GM23338 (cell line): ENCODE results near the gene CNST. TPM values are rescaled to one million over a fixed set of nuclear protein-coding genes. Genes with fewer than 3 reads are reported as not detected.
"Not testable (repeated sequence)": the region's sequence is repeated elsewhere in the genome, so short reads cannot be mapped to it uniquely, and the experiment has no call there.

Source experiments
- ATAC-seq: fragments of 200-7000 bp; cut with Tn5 transposase; 3 replicates; pipeline ENCODE4 v1.9.1; 2020
- DNase-seq: peaks from one replicate; pipeline ENCODE4 v3.0.0-alpha.2; 2015; ENCODE audit warnings: low spot score
- H2AFZ ChIP-seq: fragments of 200-600 bp; sonication (generic); 2 replicates; pipeline ENCODE4 v1.8.0; 2016; ENCODE audit warnings: antibody characterized with exemption, mild to moderate bottlenecking, moderate library complexity
- H3F3A ChIP-seq: fragments of 200-600 bp; sonication (generic); replicated peaks from 2 replicates; pipeline ENCODE4 v1.8.0; 2017; ENCODE audit warnings: antibody characterized with exemption, mixed run types, low read depth
- H3K27ac ChIP-seq: fragments of 200-600 bp; sonication (generic); 2 replicates; pipeline ENCODE4 v1.6.1; 2016; ENCODE audit warnings: low read depth
- H3K27me3 ChIP-seq: fragments of 200-600 bp; sonication (generic); 2 replicates; pipeline ENCODE4 v1.8.0; 2016; ENCODE audit warnings: mild to moderate bottlenecking, mixed run types, moderate library complexity; ENCODE audit not compliant: insufficient read depth
- H3K36me3 ChIP-seq: fragments of 200-600 bp; sonication (generic); 2 replicates; pipeline ENCODE4 v1.8.0; 2016; ENCODE audit warnings: mild to moderate bottlenecking; ENCODE audit not compliant: insufficient read depth
- H3K4me1 ChIP-seq: fragments of 200-600 bp; sonication (generic); 2 replicates; pipeline ENCODE4 v1.8.0; 2016; ENCODE audit warnings: mild to moderate bottlenecking, moderate library complexity; ENCODE audit not compliant: insufficient read depth
- H3K4me2 ChIP-seq: fragments of 200-600 bp; sonication (generic); 2 replicates; pipeline ENCODE4 v1.7.1; 2017; ENCODE audit warnings: mixed run types
- H3K4me3 ChIP-seq: fragments of 200-600 bp; sonication (generic); 2 replicates; pipeline ENCODE4 v1.6.1; 2016; ENCODE audit warnings: mixed run types
- H3K79me2 ChIP-seq: fragments of 200-600 bp; sonication (generic); replicated peaks from 2 replicates; pipeline ENCODE4 v1.8.0; 2017; ENCODE audit warnings: mild to moderate bottlenecking; ENCODE audit not compliant: insufficient read depth
- H3K9me2 ChIP-seq: fragments of 200-600 bp; sonication (generic); 2 replicates; pipeline ENCODE4 v1.8.0; 2017; ENCODE audit not compliant: insufficient read depth
- H4K20me1 ChIP-seq: fragments of 200-600 bp; sonication (generic); replicated peaks from 2 replicates; pipeline ENCODE4 v1.8.0; 2017; ENCODE audit warnings: mild to moderate bottlenecking; ENCODE audit not compliant: insufficient read depth
- H3K27ac Mint-ChIP-seq: 2 replicates; pipeline ENCODE4 v1.8.0; 2020; ENCODE audit warnings: inconsistent platforms, mild to moderate bottlenecking, moderate library complexity, mixed read lengths
- H3K27me3 Mint-ChIP-seq: 3 replicates; pipeline ENCODE4 v1.8.0; 2022; ENCODE audit warnings: low read depth, mild to moderate bottlenecking, moderate library complexity, mixed read lengths, inconsistent platforms; ENCODE audit not compliant: insufficient read depth, poor library complexity
- H3K36me3 Mint-ChIP-seq: 3 replicates; pipeline ENCODE4 v1.8.0; 2021; ENCODE audit warnings: low read depth, mild to moderate bottlenecking, inconsistent platforms, moderate library complexity, mixed read lengths
- H3K4me1 Mint-ChIP-seq: 3 replicates; pipeline ENCODE4 v1.8.0; 2020; ENCODE audit warnings: mild to moderate bottlenecking, inconsistent platforms, mixed read lengths
- H3K4me3 Mint-ChIP-seq: 3 replicates; pipeline ENCODE4 v1.8.0; 2021; ENCODE audit warnings: moderate library complexity, mild to moderate bottlenecking, inconsistent platforms, mixed read lengths
- H3K9me3 Mint-ChIP-seq: 3 replicates; pipeline ENCODE4 v1.8.0; 2020; ENCODE audit warnings: moderate library complexity, mild to moderate bottlenecking, inconsistent platforms, mixed read lengths
- CREB1 ChIP-seq: fragments of 250-450 bp; sonication (Bioruptor Pico); IDR thresholded peaks from 2 replicates; pipeline ENCODE4 v1.5.0; 2020; ENCODE audit warnings: low read depth, mild to moderate bottlenecking, moderate library complexity
- EZH2phosphoT487 ChIP-seq: fragments of 200-600 bp; sonication (generic); IDR thresholded peaks from one replicate; pipeline ENCODE4 v1.8.1; 2018; ENCODE audit warnings: antibody characterized with exemption; ENCODE audit not compliant: unreplicated experiment
- JUNB ChIP-seq: IDR thresholded peaks from one replicate; pipeline ENCODE4 v1.6.1; 2016; ENCODE audit warnings: antibody characterized with exemption; ENCODE audit not compliant: unreplicated experiment
- NANOG ChIP-seq: IDR thresholded peaks from 2 replicates; pipeline ENCODE4 v1.6.1; 2016; ENCODE audit warnings: antibody characterized with exemption, borderline replicate concordance
- REST ChIP-seq: IDR thresholded peaks from one replicate; pipeline ENCODE4 v1.6.1; 2018; ENCODE audit warnings: antibody characterized with exemption; ENCODE audit not compliant: unreplicated experiment
- STAT1 ChIP-seq: IDR thresholded peaks from one replicate; pipeline ENCODE4 v1.6.1; 2016; ENCODE audit warnings: antibody characterized with exemption; ENCODE audit not compliant: unreplicated experiment
- ZNF114 ChIP-seq: fragments of 250-450 bp; sonication (Bioruptor Pico); IDR thresholded peaks from 2 replicates; pipeline ENCODE4 v1.5.0; 2020; ENCODE audit warnings: mild to moderate bottlenecking, moderate library complexity
- ZNF331 ChIP-seq: fragments of 250-450 bp; sonication (Bioruptor Pico); IDR thresholded peaks from 2 replicates; pipeline ENCODE4 v1.5.0; 2020; ENCODE audit warnings: low read depth, mild to moderate bottlenecking, moderate library complexity
- ZNF462 ChIP-seq: fragments of 250-450 bp; sonication (Bioruptor Pico); IDR thresholded peaks from 2 replicates; pipeline ENCODE4 v1.5.0; 2020; ENCODE audit warnings: mild to moderate bottlenecking, moderate library complexity
- polyA plus RNA-seq: library from polyadenylated mRNA; unstranded; fragments of >200 nt; fragmentation: Nextera tagmentation; extraction: Ambion mirVana; gene quantifications from 2 replicates; pipeline ENCODE4 v1.2.1, GENCODE V29; 2016
- total RNA-seq: library from RNA; depleted of rRNA; stranded (reverse); fragments of >200 nt; shearing (Covaris generic); gene quantifications from 2 replicates; pipeline ENCODE4 v1.2.3, GENCODE V29; 2014

The CNST gene
- total and polyA plus RNA-seq, 2 experiments from 2014 or later: 8.1 to 17.6 TPM

GRCh38 chr1:246560833-246561232 lies 5.4 kb upstream of the CNST start:
- not testable (repeated sequence) for H3K27ac Mint-ChIP-seq, H3F3A ChIP-seq, H3K27me3 Mint-ChIP-seq, H3K4me2 ChIP-seq, H2AFZ ChIP-seq, H3K4me1 ChIP-seq, H3K27me3 ChIP-seq, H3K4me3 ChIP-seq, H3K27ac ChIP-seq, H3K9me3 Mint-ChIP-seq, H3K4me3 Mint-ChIP-seq, H3K4me1 Mint-ChIP-seq, H3K9me2 ChIP-seq
- Histone ChIP-seq H4K20me1 (peaks cover 14% of the 10 kb centered on the region; the same call in 1 of the 2 replicates), H3K36me3 (peaks cover 23% of the 10 kb centered on the region), H3K79me2 (peaks cover 70% of the 10 kb centered on the region)
- peaks cover 48% of the 10 kb centered on the region for H3K36me3 Mint-ChIP-seq
- peak; percentile 53 for DNase-seq
- peak; percentile 44; the same call in 2 of the 3 replicates for ATAC-seq

- Histone ChIP-seq H3K9me2 (no peaks in the 10 kb centered on the region), H3F3A (no peaks in the 10 kb centered on the region), H4K20me1 (peaks cover 13% of the 10 kb centered on the region; the same call in 1 of the 2 replicates), H3K4me2 (peak overlapping the region; percentile 82), H3K27ac (peak overlapping the region; percentile 93), H2AFZ (peak overlapping the region; percentile 64; the same call in 1 of the 2 replicates), H3K4me3 (peak overlapping the region; percentile 95), H3K36me3 (peaks cover 5% of the 10 kb centered on the region; the same call in 1 of the 2 replicates), H3K27me3 (no peaks in the 10 kb centered on the region), H3K79me2 (peaks cover 79% of the 10 kb centered on the region), H3K4me1 (peaks cover 13% of the 10 kb centered on the region; the same call in 1 of the 2 replicates)
- Mint-ChIP-seq H3K36me3 (peaks cover 22% of the 10 kb centered on the region), H3K9me3 (no peaks in the 10 kb centered on the region), H3K27ac (peak overlapping the region; percentile 97), H3K4me1 (peaks cover 9% of the 10 kb centered on the region), H3K4me3 (peak overlapping the region; percentile 98), H3K27me3 (peaks cover 7% of the 10 kb centered on the region)
- ATAC-seq: no peak
- no peak for DNase-seq
- TF ChIP-seq EZH2phosphoT487 (no peak), NANOG (no peak), ZNF462 (CRISPR knock-in tag) (no peak), JUNB (no peak), REST (no peak), CREB1 (no peak), STAT1 (no peak), ZNF114 (CRISPR knock-in tag) (no peak), ZNF331 (CRISPR knock-in tag) (no peak)
Observed at GRCh38 chr1:246564839-246565750, 1.2 kb upstream of the CNST start.
